Effector memory CD8-positive, alpha-beta T cell (primary cell): Measurements from ENCODE around the gene IKZF2.
"Not testable (repeated sequence)": the region's sequence is repeated elsewhere in the genome, so short reads cannot be mapped to it uniquely, and the experiment has no call there.

Experiments
- ATAC-seq: fragments of 150-1000 bp; cut with Tn5 transposase; replicated peaks from 2 replicates; pipeline ENCODE4 v1.10.0; 2021; ENCODE audit warnings: mild to moderate bottlenecking, moderate library complexity
- DNase-seq, 3 experiments: peaks; one replicate each; pipeline ENCODE4 v3.0.0; 2021
- H3K27ac Mint-ChIP-seq, 2 donors: one replicate each; pipeline ENCODE4 v1.8.0; 2022; ENCODE audit warnings: mild to moderate bottlenecking in 2 of 2, mixed read lengths in 2 of 2, moderate library complexity in 2 of 2
- H3K27me3 Mint-ChIP-seq, 2 donors: one replicate each; pipeline ENCODE4 v1.8.0; 2022; ENCODE audit warnings: mixed read lengths in 2 of 2
- H3K36me3 Mint-ChIP-seq: one replicate; pipeline ENCODE4 v1.8.0; 2022; ENCODE audit warnings: mild to moderate bottlenecking, moderate library complexity, mixed read lengths; ENCODE audit not compliant: insufficient read depth
- H3K4me1 Mint-ChIP-seq, 2 donors: one replicate each; pipeline ENCODE4 v1.8.0; 2022; ENCODE audit warnings: low read depth in 2 of 2, mixed read lengths in 2 of 2
- H3K4me3 Mint-ChIP-seq, 2 donors: one replicate each; pipeline ENCODE4 v1.8.0; 2022; ENCODE audit warnings: mild to moderate bottlenecking in 2 of 2, mixed read lengths in 2 of 2, moderate library complexity in 2 of 2
- H3K9me3 Mint-ChIP-seq, 2 donors: one replicate each; pipeline ENCODE4 v1.8.0; 2022; ENCODE audit warnings: mixed read lengths in 2 of 2

The IKZF2 gene

DNA sequence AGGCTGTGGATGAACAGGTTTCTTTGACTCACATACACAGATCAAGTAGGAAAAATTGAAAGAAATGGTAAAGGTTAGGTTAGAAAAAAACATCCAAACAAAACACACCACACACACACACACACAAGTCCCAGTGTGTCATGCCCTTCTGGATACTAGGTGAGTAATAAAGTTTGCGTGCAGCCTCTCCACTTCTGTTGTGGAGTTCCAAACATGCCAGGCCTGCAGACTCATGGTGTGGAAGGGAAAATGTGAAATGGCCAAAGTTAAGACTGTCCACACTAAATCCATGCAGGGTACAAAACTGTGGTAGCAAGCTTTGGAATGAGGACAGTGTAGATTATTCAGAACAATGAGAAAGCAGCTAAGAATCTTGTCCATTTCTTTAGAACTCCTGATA lies 114.6 kb downstream of the IKZF2 start:
- peaks cover 27 to 46% of the 10 kb centered on the region in 2 donors for H3K4me1 Mint-ChIP-seq
- peaks cover 16% of the 10 kb centered on the region for H3K36me3 Mint-ChIP-seq
- no peak for ATAC-seq
- no peak for DNase-seq
- peak overlapping the region; percentile 42 to 92 for H3K27ac Mint-ChIP-seq
- peak overlapping the region; percentile 56 to 57 for H3K4me3 Mint-ChIP-seq
- H3K9me3 Mint-ChIP-seq: no peaks in the 10 kb centered on the region
- no peaks in the 10 kb centered on the region for H3K27me3 Mint-ChIP-seq

DNA sequence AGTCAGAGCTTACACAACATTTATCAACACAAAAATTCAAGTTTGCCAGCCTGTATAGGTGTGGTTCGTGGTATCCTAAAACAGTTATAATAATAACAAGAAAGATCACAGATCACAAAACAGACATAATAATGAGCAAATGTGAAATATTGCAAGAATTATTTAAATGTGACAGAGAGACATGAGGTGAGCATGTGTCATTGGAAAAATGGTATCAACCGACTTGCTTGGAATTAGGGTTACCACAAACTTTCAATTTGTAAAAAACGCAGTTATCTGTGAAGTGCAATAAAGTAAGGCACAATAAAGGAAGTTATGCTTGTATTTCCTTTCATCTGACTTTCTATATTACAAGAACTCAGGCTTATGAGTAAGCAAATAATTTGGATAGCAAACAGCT lies 116.8 kb downstream of the IKZF2 start:
- ATAC-seq: no peak
- Mint-ChIP-seq H3K4me1 (peaks cover 27 to 41% of the 10 kb centered on the region in 2 donors), H3K27ac (peak overlapping the region; percentile 35 to 87)

DNA sequence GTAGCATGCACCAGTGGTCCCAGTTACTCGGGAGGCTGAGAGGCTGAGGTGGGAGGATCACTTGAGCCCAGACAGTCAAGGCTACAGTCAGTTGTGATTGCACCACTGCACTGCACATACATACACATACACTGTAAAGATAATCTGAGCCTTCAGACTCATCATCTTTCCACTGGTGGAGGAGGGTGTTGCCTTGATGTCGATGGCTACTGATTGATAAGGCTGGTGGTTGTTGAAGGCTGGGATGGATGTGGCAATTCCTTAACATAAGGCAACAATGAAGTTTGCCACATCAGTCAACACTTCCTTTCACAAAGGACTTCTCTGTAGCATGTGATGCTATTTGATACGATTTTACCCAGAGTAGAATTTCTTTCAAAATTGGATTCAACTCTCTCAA lies 118.8 kb downstream of the IKZF2 start:
- Mint-ChIP-seq H3K9me3 (no peaks in the 10 kb centered on the region), H3K4me3 (no peak overlapping the region), H3K4me1 (peaks cover 22 to 31% of the 10 kb centered on the region in 2 donors), H3K27ac (no peak overlapping the region), H3K36me3 (peaks cover 3% of the 10 kb centered on the region), H3K27me3 (no peaks in the 10 kb centered on the region)
- DNase-seq (no peak), ATAC-seq (no peak)

More for the DNA sequence above, 116.8 kb downstream of the IKZF2 start:
- no peak for DNase-seq
- Mint-ChIP-seq H3K27me3 (no peaks in the 10 kb centered on the region), H3K4me3 (peak overlapping the region; percentile 38 to 46), H3K36me3 (peaks cover 10% of the 10 kb centered on the region), H3K9me3 (no peaks in the 10 kb centered on the region)

DNA sequence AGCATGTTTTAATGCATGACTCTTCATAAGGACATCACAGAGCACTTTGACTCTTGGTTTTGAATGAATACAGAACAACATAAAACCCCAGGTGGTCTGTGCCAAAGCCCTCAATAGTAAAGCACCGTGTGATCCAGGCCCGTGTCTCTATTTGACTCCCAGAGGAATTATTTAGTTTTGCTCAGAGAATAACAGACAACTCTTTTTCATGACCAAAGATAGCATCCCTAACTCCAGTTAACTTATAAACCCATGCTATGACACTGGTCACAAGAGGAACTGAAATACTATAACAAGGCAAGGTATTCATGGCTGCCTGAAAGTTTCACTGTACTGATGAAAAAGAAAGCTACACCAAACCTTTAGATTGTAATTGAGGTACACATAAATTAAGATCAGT lies 128.4 kb downstream of the IKZF2 start:
- Mint-ChIP-seq H3K4me3 (no peak overlapping the region), H3K36me3 (peaks cover 12% of the 10 kb centered on the region), H3K4me1 (peaks cover 2 to 13% of the 10 kb centered on the region in 2 donors), H3K27me3 (no peaks in the 10 kb centered on the region), H3K9me3 (no peaks in the 10 kb centered on the region), H3K27ac (peak overlapping the region in 1 of 2 donors; percentile 56)
- no peak for DNase-seq
- no peak for ATAC-seq

DNA sequence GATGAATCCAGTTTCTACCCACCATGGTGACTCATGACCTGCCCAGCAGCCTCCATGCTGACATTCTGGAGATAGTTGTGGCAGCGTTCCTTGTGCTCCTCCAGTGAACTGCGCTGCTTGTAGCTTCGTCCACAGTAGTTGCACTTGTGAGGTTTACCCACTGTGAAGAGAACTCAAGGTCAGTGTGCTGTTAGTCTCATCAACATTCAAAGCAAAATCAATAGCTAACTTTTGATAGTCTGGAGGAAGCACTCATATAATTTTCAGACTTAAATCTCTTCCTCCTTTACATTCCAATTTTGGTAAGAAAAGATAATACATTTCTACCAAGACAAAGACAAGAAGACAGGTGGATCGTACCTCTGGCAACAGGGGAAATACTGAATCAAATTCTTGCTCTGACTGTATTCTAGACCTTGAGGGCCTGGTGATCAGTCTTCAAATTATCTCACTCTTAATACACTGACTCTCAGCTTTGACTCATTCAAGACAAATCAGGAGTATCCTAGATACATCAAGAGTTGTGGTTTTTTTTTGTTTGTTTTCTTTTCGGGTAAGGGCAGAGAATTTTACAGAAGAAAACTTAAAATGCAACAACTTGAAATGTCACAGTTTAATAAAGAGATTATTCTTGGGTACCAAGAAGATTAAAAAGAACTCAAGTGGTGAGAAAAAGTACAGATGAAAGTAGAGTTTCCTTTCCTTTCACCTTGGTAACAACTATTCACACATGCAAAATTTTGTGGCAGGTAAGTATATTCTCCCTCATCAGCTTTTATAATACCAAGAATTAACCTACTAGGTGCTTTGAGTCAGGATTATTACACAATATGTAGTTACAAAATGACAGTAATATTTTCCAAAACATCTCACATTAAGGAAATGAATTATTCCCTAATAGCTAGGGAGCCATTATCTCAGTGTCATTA lies 129.2 kb downstream of the IKZF2 start:
- DNase-seq (no peak), ATAC-seq (peak; percentile 68)
- Mint-ChIP-seq H3K4me1 (peaks cover 7 to 15% of the 10 kb centered on the region in 2 donors), H3K36me3 (peaks cover 13% of the 10 kb centered on the region), H3K27ac (peak overlapping the region; percentile 27 to 56), H3K27me3 (no peaks in the 10 kb centered on the region), H3K9me3 (no peaks in the 10 kb centered on the region), H3K4me3 (no peak overlapping the region)

DNA sequence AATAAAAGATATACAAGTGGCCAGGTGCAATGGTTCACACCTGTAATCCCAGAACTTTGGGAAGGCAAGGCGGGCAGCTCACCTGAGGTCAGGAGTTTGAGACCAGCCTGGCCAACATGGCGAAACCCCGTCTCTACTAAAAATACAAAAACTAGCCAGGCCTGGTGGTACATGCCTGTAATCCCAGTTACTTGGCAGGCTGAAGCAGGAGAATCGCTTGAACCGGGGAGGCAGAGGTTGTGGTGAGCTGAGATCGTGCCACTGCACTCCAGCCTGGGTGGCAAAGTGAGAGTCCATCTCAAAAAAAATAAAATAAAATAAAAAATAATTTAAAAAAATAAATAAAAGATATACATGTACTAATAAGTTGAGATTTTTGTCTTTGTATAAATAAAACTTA lies 130.5 kb downstream of the IKZF2 start:
- peaks cover 13 to 24% of the 10 kb centered on the region in 2 donors for H3K4me1 Mint-ChIP-seq
- DNase-seq, H3K4me3 Mint-ChIP-seq, H3K9me3 Mint-ChIP-seq, ATAC-seq, H3K27me3 Mint-ChIP-seq: not testable (repeated sequence)
- peaks cover 17% of the 10 kb centered on the region for H3K36me3 Mint-ChIP-seq
- H3K27ac Mint-ChIP-seq: peak overlapping the region in 1 of 2 donors; percentile 6

DNA sequence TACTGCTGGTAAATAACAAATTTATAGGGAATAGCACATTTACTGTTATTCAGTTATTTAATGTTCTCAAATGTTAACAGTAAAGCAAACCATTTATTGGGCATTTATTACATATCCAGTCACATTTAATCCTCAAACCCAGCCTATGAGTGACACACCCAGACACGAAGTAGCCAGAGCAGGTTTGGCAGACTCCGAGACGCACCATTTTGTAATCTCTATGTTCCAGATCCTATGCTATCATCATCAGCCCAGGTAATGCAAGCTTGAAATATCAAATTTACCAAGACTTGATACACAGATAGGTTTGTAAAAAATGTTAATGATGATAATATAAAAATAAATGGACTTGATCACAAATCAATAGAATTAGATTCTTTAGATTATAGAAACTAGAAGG lies 131.1 kb downstream of the IKZF2 start:
- Mint-ChIP-seq H3K9me3 (no peaks in the 10 kb centered on the region), H3K27ac (no peak overlapping the region), H3K4me1 (peaks cover 13 to 24% of the 10 kb centered on the region in 2 donors), H3K4me3 (no peak overlapping the region), H3K36me3 (peaks cover 17% of the 10 kb centered on the region), H3K27me3 (no peaks in the 10 kb centered on the region)
- ATAC-seq (no peak), DNase-seq (no peak)

DNA sequence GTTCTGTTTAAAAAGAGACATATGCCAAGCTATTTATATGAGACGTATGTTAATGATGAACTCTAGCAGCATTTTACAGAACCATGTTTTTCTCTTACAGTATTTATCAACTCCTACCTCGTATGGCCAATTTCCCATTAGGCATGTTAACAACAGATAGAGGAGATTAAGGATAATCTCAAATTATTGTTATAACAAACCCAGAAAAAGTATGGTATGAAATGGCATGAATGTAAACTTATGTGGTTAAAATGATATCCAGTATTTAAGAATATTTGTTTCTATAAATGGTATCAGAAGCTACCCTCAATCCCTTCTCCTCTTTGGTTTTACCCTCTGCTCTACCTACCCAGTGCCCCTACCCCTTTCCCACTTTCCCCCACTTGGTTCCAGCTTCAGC lies 132.0 kb downstream of the IKZF2 start:
- H3K4me3 Mint-ChIP-seq: no peak overlapping the region
- DNase-seq: no peak
- no peaks in the 10 kb centered on the region for H3K27me3 Mint-ChIP-seq
- H3K9me3 Mint-ChIP-seq: no peaks in the 10 kb centered on the region
- peaks cover 13 to 24% of the 10 kb centered on the region in 2 donors for H3K4me1 Mint-ChIP-seq
- H3K36me3 Mint-ChIP-seq: peaks cover 17% of the 10 kb centered on the region
- no peak for ATAC-seq
- H3K27ac Mint-ChIP-seq: no peak overlapping the region

DNA sequence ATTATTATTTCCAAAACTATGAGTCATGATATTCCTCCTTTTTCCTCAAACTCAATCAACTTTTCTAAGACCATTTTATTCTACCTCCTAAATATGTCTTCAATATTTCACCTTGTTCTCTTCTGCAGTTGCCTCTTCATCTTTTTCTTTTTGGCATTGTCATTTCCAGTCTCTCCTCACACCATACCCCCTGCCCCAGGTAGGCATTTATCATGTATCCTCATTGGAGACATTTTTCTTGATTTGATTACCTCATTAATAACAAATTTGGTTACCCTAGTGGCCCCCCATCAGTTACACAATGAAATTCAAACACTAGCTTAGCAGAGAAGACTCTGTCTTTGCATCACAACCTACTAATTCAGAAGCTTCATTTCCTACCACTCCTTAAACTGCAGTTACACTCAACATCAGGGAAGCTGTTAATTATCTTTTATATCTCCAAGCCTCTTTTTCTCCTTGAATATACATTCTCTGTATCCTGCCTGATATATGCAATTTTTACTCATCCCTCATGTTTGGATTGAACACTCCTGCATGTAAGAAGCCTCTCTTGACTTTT lies 133.0 kb downstream of the IKZF2 start:
- ATAC-seq (no peak), DNase-seq (no peak)
- peak overlapping the region in 1 of 2 donors; percentile 21 for H3K4me3 Mint-ChIP-seq
- no peaks in the 10 kb centered on the region for H3K9me3 Mint-ChIP-seq
- peak overlapping the region in 1 of 2 donors; percentile 22 for H3K27ac Mint-ChIP-seq
- no peaks in the 10 kb centered on the region for H3K27me3 Mint-ChIP-seq
- H3K36me3 Mint-ChIP-seq: peaks cover 17% of the 10 kb centered on the region
- H3K4me1 Mint-ChIP-seq: peaks cover 13 to 24% of the 10 kb centered on the region in 2 donors

DNA sequence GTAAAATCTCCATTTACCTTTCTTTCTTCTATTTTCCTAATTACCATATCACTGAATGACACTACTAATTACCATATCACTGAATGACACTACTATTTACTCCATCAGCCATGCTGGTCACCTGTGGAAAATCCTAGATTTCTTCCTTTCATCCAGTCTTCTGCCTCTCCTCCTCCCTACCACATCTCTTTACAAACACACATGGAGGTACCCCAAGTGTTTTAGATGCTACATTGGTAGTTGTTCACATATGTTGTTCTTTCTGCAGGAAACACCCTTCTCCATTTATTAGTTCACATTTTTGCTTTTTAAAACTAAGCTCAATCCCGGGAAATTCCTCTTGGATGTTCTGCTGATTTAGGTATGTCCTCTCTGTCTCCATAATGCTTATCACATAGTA lies 134.0 kb downstream of the IKZF2 start:
- no peak for ATAC-seq
- H3K4me1 Mint-ChIP-seq: peaks cover 13 to 22% of the 10 kb centered on the region in 2 donors

DNA sequence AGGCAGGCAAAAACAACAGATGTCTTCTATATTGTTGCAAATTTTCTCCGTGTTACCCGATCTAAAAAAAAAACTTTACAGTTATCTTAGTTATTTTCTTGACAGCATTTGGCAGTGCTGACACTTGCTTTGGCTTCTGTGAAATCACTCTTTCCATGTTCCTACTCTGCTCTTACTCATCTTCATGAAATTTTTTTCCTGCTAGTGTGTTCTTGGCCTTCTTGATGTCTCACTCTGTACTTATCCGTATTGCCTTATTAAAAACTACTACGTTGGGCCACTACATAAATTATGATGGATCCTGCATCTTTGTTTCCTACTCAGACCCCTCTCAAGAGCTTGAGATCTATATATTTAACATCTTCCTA lies 134.4 kb downstream of the IKZF2 start:
- DNase-seq (no peak), ATAC-seq (no peak)
- Mint-ChIP-seq H3K27ac (peak overlapping the region; percentile 2 to 5), H3K36me3 (peaks cover 17% of the 10 kb centered on the region), H3K4me3 (peak overlapping the region in 1 of 2 donors; percentile 13), H3K27me3 (no peaks in the 10 kb centered on the region), H3K9me3 (no peaks in the 10 kb centered on the region), H3K4me1 (peaks cover 13 to 18% of the 10 kb centered on the region in 2 donors)

More for the DNA sequence above, 134.0 kb downstream of the IKZF2 start:
- Mint-ChIP-seq H3K9me3 (no peaks in the 10 kb centered on the region), H3K27ac (peak overlapping the region; percentile 2 to 5), H3K27me3 (no peaks in the 10 kb centered on the region), H3K4me3 (peak overlapping the region in 1 of 2 donors; percentile 28), H3K36me3 (peaks cover 17% of the 10 kb centered on the region)
- no peak for DNase-seq

DNA sequence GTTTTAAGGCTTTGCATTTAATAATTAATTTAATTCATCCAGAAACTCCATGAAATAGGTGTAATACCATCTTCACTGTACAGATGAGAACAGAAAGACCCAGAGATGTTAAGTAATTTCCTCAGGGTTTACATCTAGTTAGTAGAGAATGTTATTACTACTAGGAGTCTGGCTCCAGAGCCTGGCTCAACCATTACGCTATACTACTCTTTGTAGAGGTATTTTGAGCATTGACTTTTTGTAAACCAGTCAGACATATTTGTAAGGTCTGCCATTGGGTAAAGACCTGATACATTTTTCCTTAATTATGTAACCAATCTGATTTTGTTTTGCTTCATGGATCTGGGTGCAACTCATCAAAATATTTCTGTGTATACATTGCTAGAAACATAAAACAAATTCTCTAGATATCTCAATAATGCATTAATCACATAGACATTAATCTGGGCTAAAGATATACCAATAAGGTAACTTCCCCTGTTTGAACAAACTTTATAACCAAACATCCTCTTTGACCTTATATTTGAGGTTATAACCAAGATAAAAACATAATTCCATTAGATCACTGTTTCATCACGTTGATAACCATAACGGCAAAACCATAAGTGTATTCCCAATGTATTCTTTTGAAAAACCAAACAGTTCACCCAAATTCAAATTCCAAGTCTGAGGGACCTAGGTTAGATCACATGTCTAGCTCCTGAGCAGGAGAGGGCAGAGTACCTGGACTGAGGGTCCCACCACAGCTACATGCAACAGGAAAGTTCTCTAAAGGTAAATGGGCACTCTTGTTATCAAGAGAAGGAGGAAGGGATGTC lies 135.0 kb downstream of the IKZF2 start:
- peak overlapping the region; percentile 53 for H3K4me3 Mint-ChIP-seq
- ATAC-seq (peak; percentile 23), DNase-seq (no peak)
- H3K36me3 Mint-ChIP-seq: peaks cover 15% of the 10 kb centered on the region
- no peaks in the 10 kb centered on the region for H3K27me3 Mint-ChIP-seq
- H3K27ac Mint-ChIP-seq: peak overlapping the region; percentile 5 to 85
- no peaks in the 10 kb centered on the region for H3K9me3 Mint-ChIP-seq
- peaks cover 13 to 17% of the 10 kb centered on the region in 2 donors for H3K4me1 Mint-ChIP-seq
